ENCODE results near the gene TUBB3.
"Not testable (repeated sequence)": the region's sequence is repeated elsewhere in the genome, so short reads cannot be mapped to it uniquely, and the experiment has no call there.

The TUBB3 gene

DNA sequence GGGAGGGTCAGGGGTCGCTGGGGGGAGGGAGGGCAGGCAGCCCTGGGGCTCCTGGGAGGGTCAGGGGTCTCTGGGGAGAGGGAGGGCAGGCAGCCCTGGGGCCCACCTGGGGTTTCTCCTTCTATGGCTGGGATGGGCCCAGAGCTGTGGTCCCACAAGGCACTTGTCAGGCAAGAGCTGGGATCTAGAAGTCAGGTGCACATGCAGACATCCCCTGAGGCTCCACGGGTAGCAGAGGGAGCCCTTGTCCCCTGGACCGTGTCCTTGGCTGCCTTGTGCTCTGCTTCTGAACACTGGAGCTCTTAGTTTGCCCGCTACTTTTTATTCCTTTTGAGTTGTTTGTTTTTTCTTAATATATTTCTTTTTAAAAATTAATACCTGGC, 1.8 kb downstream of the TUBB3 start:
- no peak for TF ChIP-seq Cebpa-rat (IDR thresholded peaks at IDR 0.05)
- H3K4me1 ChIP-seq = peaks cover 49 to 70% (median 64%) of the 10 kb centered on the region in 10 experiments
- H3K4me3 ChIP-seq = peak overlapping the region; percentile 65 to 87 (median 76); a peak in 19 of 20 replicates
- peaks cover 32 to 82% (median 57%) of the 10 kb centered on the region in 11 experiments for H4K20me1 ChIP-seq
- H3K36me3 ChIP-seq = peaks cover 0 to 14% (median 11%) of the 10 kb centered on the region in 11 experiments; a peak in 8 of 22 replicates
- peak overlapping the region in 1 of 11 experiments; percentile 39; a peak in 3 of 22 replicates for H3K27ac ChIP-seq
- H3K4me2 ChIP-seq = peak overlapping the region; percentile 88 to 100 (median 98)
- H3K9me3 ChIP-seq (replicated peaks in 1 of 11) = 0 out of 22 replicates have a peak, but pooled peaks cover 0 to 3% (median 0%) of the 10 kb centered on the region in 11 experiments
- peak overlapping the region in 6 of 11 experiments; percentile 11 to 84 (median 67); a peak in 9 of 22 replicates for H3K9ac ChIP-seq
- H3K27me3 ChIP-seq = peaks cover 0 to 5% (median 0%) of the 10 kb centered on the region in 11 experiments; a peak in 3 of 22 replicates

- peak overlapping the region; percentile 48 to 84 (median 63); a peak in 21 of 22 replicates for H3K9ac ChIP-seq
- H3K27me3 ChIP-seq = peaks cover 0 to 5% (median 0%) of the 10 kb centered on the region in 11 experiments; a peak in 3 of 22 replicates
- peak overlapping the region; percentile 65 to 87 (median 76) for H3K4me3 ChIP-seq
- no peak for TF ChIP-seq Cebpa-rat (IDR thresholded peaks at IDR 0.05)
- H3K36me3 ChIP-seq = peaks cover 0 to 21% (median 11%) of the 10 kb centered on the region in 11 experiments; a peak in 8 of 22 replicates
- H3K27ac ChIP-seq = peak overlapping the region in 7 of 11 experiments; percentile 9 to 46 (median 34); a peak in 11 of 22 replicates
- peaks cover 32 to 83% (median 61%) of the 10 kb centered on the region in 11 experiments for H4K20me1 ChIP-seq
- peaks cover 43 to 70% (median 63%) of the 10 kb centered on the region in 10 experiments for H3K4me1 ChIP-seq
- H3K4me2 ChIP-seq = peak overlapping the region; percentile 88 to 100 (median 98)
- 0 out of 22 replicates have a peak, but pooled peaks cover 0 to 6% (median 0%) of the 10 kb centered on the region in 11 experiments for H3K9me3 ChIP-seq (replicated peaks in 1 of 11)
Observed at GRCh38 chr16:89925596-89926079, 2.5 kb downstream of the TUBB3 start.

DNA sequence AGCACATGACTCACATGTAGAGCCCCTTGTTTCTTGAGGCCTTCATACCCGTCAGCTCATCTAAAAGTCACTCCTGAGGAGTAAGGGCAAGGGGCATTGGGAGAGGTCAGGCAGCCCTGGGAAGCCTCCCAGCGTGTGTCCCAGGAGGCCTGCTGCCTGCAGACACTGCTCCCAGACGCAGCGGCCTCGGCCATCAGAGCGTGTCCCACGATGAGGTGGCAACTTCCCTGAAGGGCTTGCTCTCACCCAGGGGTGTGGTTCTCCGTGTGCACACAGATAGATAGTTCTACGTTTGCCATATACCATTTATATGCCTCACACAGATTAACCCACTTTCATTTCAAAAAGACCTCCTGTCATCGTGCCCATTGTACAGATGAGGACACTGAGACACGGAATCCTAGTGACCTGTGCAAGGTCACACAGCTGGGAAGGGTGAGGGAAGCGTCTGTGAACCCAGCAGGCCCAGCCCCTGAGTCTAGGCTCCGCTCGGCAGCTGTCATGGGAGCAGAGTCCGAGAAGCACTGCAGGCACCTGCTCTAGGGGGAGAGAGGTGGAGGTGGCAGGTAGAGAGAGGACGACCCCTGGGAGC, 8.3 kb downstream of the TUBB3 start:
- H3K4me2 ChIP-seq = peak overlapping the region in 9 of 11 experiments; percentile 20 to 75 (median 53); a peak in 18 of 22 replicates
- peaks cover 7 to 37% (median 32%) of the 10 kb centered on the region in 10 experiments for H3K4me1 ChIP-seq
- no peak overlapping the region for H3K27ac ChIP-seq
- H3K36me3 ChIP-seq = peaks cover 23 to 74% (median 60%) of the 10 kb centered on the region in 11 experiments; a peak in 21 of 22 replicates
- H4K20me1 ChIP-seq = peaks cover 20 to 97% (median 53%) of the 10 kb centered on the region in 11 experiments; a peak in 20 of 22 replicates
- 0 out of 22 replicates have a peak, but pooled peaks cover 0 to 6% (median 0%) of the 10 kb centered on the region in 11 experiments for H3K9me3 ChIP-seq (replicated peaks in 1 of 11)
- TF ChIP-seq Cebpa-rat (IDR thresholded peaks at IDR 0.05) = no peak
- no peak overlapping the region for H3K4me3 ChIP-seq
- peak overlapping the region in 1 of 11 experiments; percentile 4; a peak in 1 of 22 replicates for H3K9ac ChIP-seq
- H3K27me3 ChIP-seq = no peaks in the 10 kb centered on the region

DNA sequence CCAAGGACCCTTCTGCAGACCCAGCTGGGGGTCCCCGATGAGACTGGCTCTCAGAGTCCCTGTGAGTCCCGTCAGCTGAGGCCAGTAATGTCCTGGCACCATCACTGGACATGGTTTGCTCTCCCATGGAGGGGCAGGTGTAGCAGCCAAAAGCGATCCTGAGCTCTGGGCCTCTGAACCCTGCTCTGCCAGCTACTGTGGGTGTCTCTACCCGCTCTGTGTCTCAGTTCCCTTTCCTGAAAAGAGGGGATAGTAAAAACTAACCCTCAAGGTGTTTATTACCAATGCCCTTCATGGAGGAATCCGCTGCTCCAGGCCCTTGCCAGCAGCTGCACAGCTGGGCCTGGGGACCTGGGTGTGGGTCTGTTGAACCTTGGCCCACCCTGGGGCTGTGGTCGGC, 8.8 kb downstream of the TUBB3 start:
- H3K27ac ChIP-seq = no peak overlapping the region
- H3K4me3 ChIP-seq = no peak overlapping the region
- 0 out of 22 replicates have a peak, but pooled peaks cover 0 to 6% (median 0%) of the 10 kb centered on the region in 11 experiments for H3K9me3 ChIP-seq (replicated peaks in 1 of 11)
- peaks cover 14 to 95% (median 47%) of the 10 kb centered on the region in 11 experiments; a peak in 20 of 22 replicates for H4K20me1 ChIP-seq
- peaks cover 2 to 32% (median 27%) of the 10 kb centered on the region in 10 experiments; a peak in 18 of 20 replicates for H3K4me1 ChIP-seq
- no peak for TF ChIP-seq Cebpa-rat (IDR thresholded peaks at IDR 0.05)
- H3K27me3 ChIP-seq = no peaks in the 10 kb centered on the region
- H3K36me3 ChIP-seq = peaks cover 23 to 80% (median 61%) of the 10 kb centered on the region in 11 experiments; a peak in 21 of 22 replicates
- H3K4me2 ChIP-seq = peak overlapping the region in 5 of 11 experiments; percentile 47 to 75 (median 55); a peak in 6 of 22 replicates
- no peak overlapping the region for H3K9ac ChIP-seq

DNA sequence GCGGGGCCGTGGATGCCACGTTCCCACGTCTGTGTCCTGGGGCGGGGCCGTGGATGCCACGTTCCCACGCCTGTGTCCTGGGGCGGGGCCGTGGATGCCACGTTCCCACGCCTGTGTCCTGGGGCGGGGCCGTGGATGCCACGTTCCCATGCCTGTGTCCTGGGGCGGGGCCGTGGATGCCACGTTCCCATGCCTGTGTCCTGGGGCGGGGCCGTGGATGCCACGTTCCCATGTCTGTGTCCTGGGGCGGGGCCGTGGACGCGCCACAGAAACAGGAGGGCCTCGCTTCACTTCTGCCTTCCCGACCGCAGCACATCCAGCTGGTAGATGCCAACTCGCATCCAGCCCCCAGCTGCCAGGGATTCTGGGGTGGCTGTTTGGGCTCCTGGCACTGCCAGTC, 10.9 kb downstream of the TUBB3 start:
- H3K4me3 ChIP-seq; H3K9ac ChIP-seq; H3K9me3 ChIP-seq (replicated peaks in 1 of 11); H3K4me2 ChIP-seq; H3K27ac ChIP-seq; H3K27me3 ChIP-seq: not testable (repeated sequence)
- peaks cover 23 to 75% (median 60%) of the 10 kb centered on the region in 11 experiments; a peak in 21 of 22 replicates for H3K36me3 ChIP-seq
- H3K4me1 ChIP-seq = peaks cover 0 to 35% (median 26%) of the 10 kb centered on the region in 10 experiments; a peak in 17 of 20 replicates
- peaks cover 0 to 79% (median 29%) of the 10 kb centered on the region in 11 experiments; a peak in 17 of 22 replicates for H4K20me1 ChIP-seq

GRCh38 chr16:89934611-89935553, 11.7 kb downstream of the TUBB3 start:
- peaks cover 23 to 67% (median 52%) of the 10 kb centered on the region in 11 experiments; a peak in 21 of 22 replicates for H3K36me3 ChIP-seq

GRCh38 chr16:89935620-89936019, 12.5 kb downstream of the TUBB3 start:
- Histone ChIP-seq H4K20me1 (peaks cover 0 to 63% (median 21%) of the 10 kb centered on the region in 11 experiments; a peak in 17 of 22 replicates), H3K4me1 (peaks cover 0 to 26% (median 13%) of the 10 kb centered on the region in 10 experiments; a peak in 17 of 20 replicates), H3K36me3 (peaks cover 23 to 59% (median 50%) of the 10 kb centered on the region in 11 experiments; a peak in 21 of 22 replicates)
- not testable (repeated sequence) for H3K9me3 ChIP-seq (replicated peaks in 1 of 11); H3K27me3 ChIP-seq; H3K9ac ChIP-seq; H3K4me3 ChIP-seq; H3K27ac ChIP-seq; H3K4me2 ChIP-seq

More at GRCh38 chr16:89934611-89935553, 11.7 kb downstream of the TUBB3 start:
- Histone ChIP-seq H3K27me3 (no peaks in the 10 kb centered on the region), H3K9ac (no peak overlapping the region), H4K20me1 (peaks cover 0 to 70% (median 24%) of the 10 kb centered on the region in 11 experiments; a peak in 17 of 22 replicates), H3K9me3 (replicated peaks in 1 of 11) (0 out of 22 replicates have a peak, but pooled peaks cover 0 to 3% (median 0%) of the 10 kb centered on the region in 11 experiments), H3K4me1 (peaks cover 0 to 30% (median 19%) of the 10 kb centered on the region in 10 experiments; a peak in 17 of 20 replicates), H3K4me2 (no peak overlapping the region), H3K27ac (no peak overlapping the region), H3K4me3 (no peak overlapping the region)
- TF ChIP-seq Cebpa-rat (IDR thresholded peaks at IDR 0.05) = no peak

- no peak for TF ChIP-seq Cebpa-rat (IDR thresholded peaks at IDR 0.05)
- no peaks in the 10 kb centered on the region for H3K27me3 ChIP-seq
- peaks cover 0 to 59% (median 18%) of the 10 kb centered on the region in 11 experiments; a peak in 17 of 22 replicates for H4K20me1 ChIP-seq
Observed at GRCh38 chr16:89936034-89936433, 12.9 kb downstream of the TUBB3 start.

More at GRCh38 chr16:89936034-89936433, 12.9 kb downstream of the TUBB3 start:
- Histone ChIP-seq H3K36me3 (peaks cover 23 to 58% (median 50%) of the 10 kb centered on the region in 11 experiments; a peak in 21 of 22 replicates), H3K4me1 (peaks cover 0 to 26% (median 10%) of the 10 kb centered on the region in 10 experiments; a peak in 17 of 20 replicates), H3K4me3 (no peak overlapping the region), H3K9me3 (replicated peaks in 1 of 11) (no peaks in the 10 kb centered on the region), H3K9ac (no peak overlapping the region), H3K4me2 (no peak overlapping the region), H3K27ac (no peak overlapping the region)
